SK-N-SH (cell line): Measurements from ENCODE around the gene PTGES3. TPM values are rescaled to one million over a fixed set of nuclear protein-coding genes. Genes with fewer than 3 reads are reported as not detected.

Experiments
- CTCF ChIA-PET: fragments of 300-600, 350-600 bp; formaldehyde crosslinking; extraction: SDS; loops from one replicate; lab custom pipeline; 2021; lab: Yijun Ruan, JAX
- POLR2A ChIA-PET: fragments of 350-600 bp; sonication (Branson Sonifier 250); formaldehyde crosslinking; extraction: SDS; loops from one replicate; lab custom pipeline; 2020; ENCODE audit warnings: antibody characterized with exemption, inconsistent platforms; lab: Yijun Ruan, JAX
- DNase-seq: peaks from one replicate; pipeline ENCODE4 v3.0.0; 2012
- H2AFZ ChIP-seq: fragments of 200-600 bp; sonication (generic); 2 replicates; pipeline ENCODE4 v1.8.1; 2016; ENCODE audit warnings: antibody characterized with exemption, mild to moderate bottlenecking, low read depth
- H3F3A ChIP-seq: fragments of 200-600 bp; sonication (generic); replicated peaks from 2 replicates; pipeline ENCODE3; 2016; ENCODE audit warnings: antibody characterized with exemption, mild to moderate bottlenecking; ENCODE audit not compliant: insufficient read depth
- H3K27ac ChIP-seq, 2 experiments: fragments of 200-500 bp in 1 of 2; fragments of 200-600 bp in 1 of 2; sonication (Bioruptor generic) in 1 of 2; sonication (generic), shearing (Covaris generic) in 1 of 2; 2 replicates each; pipeline versions ENCODE4 v1.5.1 to v1.6.1; 2014 to 2016; ENCODE audit warnings: low read depth in 2 of 2, inconsistent platforms in 1 of 2, low read length in 1 of 2, mild to moderate bottlenecking in 1 of 2, mixed read lengths in 1 of 2
- H3K27me3 ChIP-seq: fragments of 200-600 bp; sonication (generic), shearing (Covaris generic); 2 replicates; pipeline ENCODE4 v1.6.1; 2016; ENCODE audit warnings: mixed run types; ENCODE audit not compliant: insufficient read depth
- H3K36me3 ChIP-seq, 2 experiments: fragments of 200-500 bp in 1 of 2; fragments of 200-600 bp in 1 of 2; sonication (Bioruptor generic) in 1 of 2; sonication (generic) in 1 of 2; replicated peaks in 1 of 2; 2 replicates each; pipeline versions ENCODE3 to v1.5.1; 2014 to 2016; ENCODE audit warnings: low read length in 1 of 2, mild to moderate bottlenecking in 1 of 2; ENCODE audit not compliant: insufficient read depth in 2 of 2, control insufficient read depth in 1 of 2
- H3K4me1 ChIP-seq, 2 experiments: fragments of 200-500 bp in 1 of 2; fragments of 200-600 bp in 1 of 2; sonication (Bioruptor generic) in 1 of 2; sonication (generic), shearing (Covaris generic) in 1 of 2; 2 replicates each; pipeline versions ENCODE4 v1.5.1 to v1.6.1; 2014 to 2016; ENCODE audit warnings: low read depth in 1 of 2, low read length in 1 of 2, mixed run types in 1 of 2; ENCODE audit not compliant: insufficient read depth in 2 of 2, control insufficient read depth in 1 of 2
- H3K4me2 ChIP-seq: fragments of 200-600 bp; sonication (generic), shearing (Covaris generic); 2 replicates; pipeline ENCODE4 v1.6.1; 2017; ENCODE audit warnings: mixed run types
- H3K4me3 ChIP-seq, 2 experiments: fragments of 200-500 bp in 1 of 2; fragments of 200-600 bp in 1 of 2; sonication (Bioruptor generic) in 1 of 2; sonication (generic), shearing (Covaris generic) in 1 of 2; 2 replicates each; pipeline versions ENCODE4 v1.5.1 to v1.8.1; 2014 to 2016; ENCODE audit warnings: low read depth in 2 of 2, inconsistent platforms in 1 of 2, low read length in 1 of 2, mild to moderate bottlenecking in 1 of 2, mixed read lengths in 1 of 2, moderate library complexity in 1 of 2
- H3K79me2 ChIP-seq: fragments of 200-600 bp; sonication (generic); 2 replicates; pipeline ENCODE4 v1.8.1; 2017; ENCODE audit warnings: mild to moderate bottlenecking; ENCODE audit not compliant: insufficient read depth
- H3K9ac ChIP-seq: fragments of 200-600 bp; sonication (generic); 2 replicates; pipeline ENCODE4 v1.6.1; 2017; ENCODE audit warnings: mixed run types
- H3K9me2 ChIP-seq: fragments of 200-600 bp; sonication (generic); 2 replicates; pipeline ENCODE4 v1.6.1; 2017; ENCODE audit warnings: mixed run types
- H3K9me3 ChIP-seq: fragments of 200-600 bp; sonication (generic); 2 replicates; pipeline ENCODE4 v1.6.1; 2017; ENCODE audit warnings: mixed run types, mild to moderate bottlenecking, moderate library complexity
- H4K20me1 ChIP-seq: fragments of 200-600 bp; sonication (generic); 2 replicates; pipeline ENCODE4 v1.6.1; 2017; ENCODE audit warnings: mild to moderate bottlenecking, mixed run types; ENCODE audit not compliant: insufficient read depth
- CHD2 ChIP-seq: fragments of 150-350 bp; IDR thresholded peaks from 2 replicates; pipeline ENCODE4 v1.6.1; 2018; ENCODE audit warnings: low read length; ENCODE audit not compliant: partially characterized antibody
- CTCF ChIP-seq: fragments of 200-600 bp; sonication (generic); IDR thresholded peaks from 2 replicates; pipeline ENCODE4 v1.6.1; 2017; ENCODE audit warnings: antibody characterized with exemption, mild to moderate bottlenecking, moderate library complexity
- EP300 ChIP-seq, 2 experiments: IDR thresholded peaks; 2 replicates each; pipeline versions ENCODE4 v1.4.0 to v1.6.1; 2012; ENCODE audit warnings: borderline replicate concordance in 1 of 2, low read depth in 1 of 2, low read length in 1 of 2
- FOXM1 ChIP-seq: IDR thresholded peaks from 2 replicates; pipeline ENCODE4 v1.4.0; 2012; ENCODE audit warnings: low read depth, mild to moderate bottlenecking
- PBX3 ChIP-seq: IDR thresholded peaks from 2 replicates; pipeline ENCODE4; 2012
- REST ChIP-seq: IDR thresholded peaks from 2 replicates; pipeline ENCODE4 v1.6.1; 2012; ENCODE audit warnings: mild to moderate bottlenecking, low read depth, low read length, moderate library complexity
- RXRA ChIP-seq: IDR thresholded peaks from 2 replicates; pipeline ENCODE4 v1.4.0; 2012; ENCODE audit warnings: low read depth, mild to moderate bottlenecking, borderline replicate concordance
- SMC3 ChIP-seq: IDR thresholded peaks from 2 replicates; pipeline ENCODE4 v1.6.1; 2012; ENCODE audit warnings: low read depth, low read length, improper control_type of control experiment
- TAF1 ChIP-seq: IDR thresholded peaks from 2 replicates; pipeline ENCODE4 v1.6.1; 2012; ENCODE audit warnings: low read depth, mild to moderate bottlenecking, low read length, moderate library complexity, borderline replicate concordance
- TCF12 ChIP-seq: IDR thresholded peaks from 2 replicates; pipeline ENCODE4 v1.4.0; 2012
- TEAD4 ChIP-seq: IDR thresholded peaks from 2 replicates; pipeline ENCODE4 v1.4.0; 2012; ENCODE audit warnings: mild to moderate bottlenecking, borderline replicate concordance; ENCODE audit not compliant: insufficient read depth
- USF2 ChIP-seq: fragments of 150-350 bp; IDR thresholded peaks from 2 replicates; pipeline ENCODE4 v1.6.1; 2017; ENCODE audit warnings: antibody characterized with exemption, low read length, low read depth, borderline replicate concordance
- YY1 ChIP-seq: IDR thresholded peaks from 2 replicates; pipeline ENCODE4 v1.4.0; 2012; ENCODE audit warnings: low read depth, mild to moderate bottlenecking
- WGBS: methylation state at CpG from one replicate; pipeline ENCODE4 v1.1.6; 2017; ENCODE audit warnings: low lambda C conversion rate; 5-methylcytosine and 5-hydroxymethylcytosine counted together
- polyA plus RNA-seq, 3 experiments: library from polyadenylated mRNA; depleted of rRNA; stranded (reverse); fragments of >200 nt; gene quantifications; 2 replicates each; pipeline ENCODE4 v1.2.3, GENCODE V29; 2012

The PTGES3 gene
- polyA plus RNA-seq, 1 of the 3 experiments (the other 2 are of a cell fraction) = 38.9 TPM

- peak; percentile 45 for DNase-seq
- ChIA-PET CTCF (interaction anchor here (1.1 to 3.7 kb wide), 10 partner anchors 9 to 121 kb away, joined by 3 to 54 read pairs (median 15); partner anchors contain the start of genes PRIM1 and RBMS2), POLR2A (interaction anchor here (0.9 kb wide), 1 partner anchor 69 kb away, joined by 3 read pairs; no protein-coding TSS in a partner anchor)
- H3K36me3 ChIP-seq = peaks cover 19 to 22% of the 10 kb centered on the region in 2 experiments
- peaks cover 27 to 52% of the 10 kb centered on the region in 2 experiments for H3K4me1 ChIP-seq
- H3K9ac ChIP-seq = peak overlapping the region; percentile 75
- H3K9me2 ChIP-seq = no peaks in the 10 kb centered on the region
- H3K9me3 ChIP-seq = no peaks in the 10 kb centered on the region
- peaks cover 48% of the 10 kb centered on the region for H3F3A ChIP-seq
- 5% methylated on average over 27 of the region's 27 CpGs for WGBS
- H3K79me2 ChIP-seq = peaks cover 54% of the 10 kb centered on the region
- H3K27me3 ChIP-seq = no peaks in the 10 kb centered on the region
- peak overlapping the region; percentile 77; the same call in 1 of the 2 replicates for H2AFZ ChIP-seq
- peak overlapping the region; percentile 90 to 95 for H3K4me3 ChIP-seq
- TF ChIP-seq YY1 (no peak), FOXM1 (no peak), TAF1 (no peak), REST (no peak), TEAD4 (no peak), CHD2 (no peak), RXRA (no peak), PBX3 (no peak), TCF12 (no peak), USF2 (no peak), CTCF (no peak), EP300 (IDR thresholded peaks at IDR 0.05; ENCODE audit: borderline replicate concordance in 1 of 2, low read depth in 1 of 2, low read length in 1 of 2) (no peak), SMC3 (no peak)
- H3K4me2 ChIP-seq = peak overlapping the region; percentile 98
- H4K20me1 ChIP-seq = peaks cover 30% of the 10 kb centered on the region
- peak overlapping the region; percentile 94 to 96; a peak in 3 of 4 replicates for H3K27ac ChIP-seq
Observed at GRCh38 chr12:56634242-56634836, 53.7 kb downstream of the PTGES3 start.
